ENCODE measurements around the gene IGF1R.

IGF1R gene

GRCh38 chr15:98703126-98703685 lies 54.9 kb downstream of the IGF1R start:
- H3K36me3 ChIP-seq (ENCODE audit: control insufficient read depth in 1 of 2, insufficient read depth in 2 of 2, low read length in 2 of 2) = peaks cover 8 to 9% of the 10 kb centered on the region in 2 donors
- H3K9ac ChIP-seq (ENCODE audit: low read depth in 1 of 2, low read length in 2 of 2) = no peak overlapping the region
- no peaks in the 10 kb centered on the region for H3K9me3 ChIP-seq (ENCODE audit: control insufficient read depth in 1 of 2, low read length in 2 of 2)
- H3K27ac ChIP-seq (ENCODE audit: low read depth, low read length) = no peak overlapping the region
- H3K4me1 ChIP-seq (ENCODE audit: control insufficient read depth in 1 of 2, insufficient read depth in 2 of 2, low read length in 2 of 2) = peaks cover 12 to 24% of the 10 kb centered on the region in 2 donors
- no peak overlapping the region for H3K4me3 ChIP-seq (ENCODE audit: low read depth in 1 of 2, low read length in 2 of 2)
- H3K27me3 ChIP-seq (ENCODE audit: control insufficient read depth in 1 of 2, insufficient read depth in 2 of 2, low read length in 2 of 2) = no peaks in the 10 kb centered on the region

GRCh38 chr15:98705070-98705469 lies 56.7 kb downstream of the IGF1R start:
- Histone ChIP-seq H3K27me3 (ENCODE audit: control insufficient read depth in 1 of 2, insufficient read depth in 2 of 2, low read length in 2 of 2) (no peaks in the 10 kb centered on the region), H3K27ac (ENCODE audit: low read depth, low read length) (no peak overlapping the region), H3K9me3 (ENCODE audit: control insufficient read depth in 1 of 2, low read length in 2 of 2) (no peaks in the 10 kb centered on the region), H3K36me3 (ENCODE audit: control insufficient read depth in 1 of 2, insufficient read depth in 2 of 2, low read length in 2 of 2) (peaks cover 9 to 13% of the 10 kb centered on the region in 2 donors), H3K4me1 (ENCODE audit: control insufficient read depth in 1 of 2, insufficient read depth in 2 of 2, low read length in 2 of 2) (peaks cover 6% of the 10 kb centered on the region in 2 donors), H3K4me3 (ENCODE audit: low read depth in 1 of 2, low read length in 2 of 2) (no peak overlapping the region), H3K9ac (ENCODE audit: low read depth in 1 of 2, low read length in 2 of 2) (no peak overlapping the region)

GRCh38 chr15:98706387-98706786 lies 58.0 kb downstream of the IGF1R start:
- Histone ChIP-seq H3K4me3 (ENCODE audit: low read depth in 1 of 2, low read length in 2 of 2) (no peak overlapping the region), H3K27ac (ENCODE audit: low read depth, low read length) (no peak overlapping the region), H3K4me1 (ENCODE audit: control insufficient read depth in 1 of 2, insufficient read depth in 2 of 2, low read length in 2 of 2) (no peaks in the 10 kb centered on the region), H3K27me3 (ENCODE audit: control insufficient read depth in 1 of 2, insufficient read depth in 2 of 2, low read length in 2 of 2) (no peaks in the 10 kb centered on the region), H3K9me3 (ENCODE audit: control insufficient read depth in 1 of 2, low read length in 2 of 2) (no peaks in the 10 kb centered on the region), H3K9ac (ENCODE audit: low read depth in 1 of 2, low read length in 2 of 2) (no peak overlapping the region), H3K36me3 (ENCODE audit: control insufficient read depth in 1 of 2, insufficient read depth in 2 of 2, low read length in 2 of 2) (peaks cover 14 to 15% of the 10 kb centered on the region in 2 donors)

GRCh38 chr15:98706986-98707385 lies 58.6 kb downstream of the IGF1R start:
- H3K27ac ChIP-seq (ENCODE audit: low read depth, low read length) = no peak overlapping the region
- peaks cover 14 to 15% of the 10 kb centered on the region in 2 donors for H3K36me3 ChIP-seq (ENCODE audit: control insufficient read depth in 1 of 2, insufficient read depth in 2 of 2, low read length in 2 of 2)
- no peak overlapping the region for H3K9ac ChIP-seq (ENCODE audit: low read depth in 1 of 2, low read length in 2 of 2)
- no peak overlapping the region for H3K4me3 ChIP-seq (ENCODE audit: low read depth in 1 of 2, low read length in 2 of 2)
- H3K9me3 ChIP-seq (ENCODE audit: control insufficient read depth in 1 of 2, low read length in 2 of 2) = no peaks in the 10 kb centered on the region
- H3K4me1 ChIP-seq (ENCODE audit: control insufficient read depth in 1 of 2, insufficient read depth in 2 of 2, low read length in 2 of 2) = no peaks in the 10 kb centered on the region
- H3K27me3 ChIP-seq (ENCODE audit: control insufficient read depth in 1 of 2, insufficient read depth in 2 of 2, low read length in 2 of 2) = no peaks in the 10 kb centered on the region

- Histone ChIP-seq H3K9ac (ENCODE audit: low read depth in 1 of 2, low read length in 2 of 2) (no peak overlapping the region), H3K4me1 (ENCODE audit: control insufficient read depth in 1 of 2, insufficient read depth in 2 of 2, low read length in 2 of 2) (no peaks in the 10 kb centered on the region), H3K9me3 (ENCODE audit: control insufficient read depth in 1 of 2, low read length in 2 of 2) (no peaks in the 10 kb centered on the region), H3K36me3 (ENCODE audit: control insufficient read depth in 1 of 2, insufficient read depth in 2 of 2, low read length in 2 of 2) (peaks cover 14 to 15% of the 10 kb centered on the region in 2 donors), H3K27ac (ENCODE audit: low read depth, low read length) (no peak overlapping the region), H3K27me3 (ENCODE audit: control insufficient read depth in 1 of 2, insufficient read depth in 2 of 2, low read length in 2 of 2) (no peaks in the 10 kb centered on the region), H3K4me3 (ENCODE audit: low read depth in 1 of 2, low read length in 2 of 2) (no peak overlapping the region)
These were observed 59.8 kb downstream of the IGF1R start for GRCh38 chr15:98708037-98708590.

GRCh38 chr15:98711810-98712209 lies 63.5 kb downstream of the IGF1R start:
- no peaks in the 10 kb centered on the region for H3K27me3 ChIP-seq (ENCODE audit: control insufficient read depth in 1 of 2, insufficient read depth in 2 of 2, low read length in 2 of 2)
- H3K4me3 ChIP-seq (ENCODE audit: low read depth in 1 of 2, low read length in 2 of 2) = no peak overlapping the region
- peaks cover 5 to 6% of the 10 kb centered on the region in 2 donors for H3K4me1 ChIP-seq (ENCODE audit: control insufficient read depth in 1 of 2, insufficient read depth in 2 of 2, low read length in 2 of 2)
- H3K9me3 ChIP-seq (ENCODE audit: control insufficient read depth in 1 of 2, low read length in 2 of 2) = no peaks in the 10 kb centered on the region
- peaks cover 14 to 15% of the 10 kb centered on the region in 2 donors for H3K36me3 ChIP-seq (ENCODE audit: control insufficient read depth in 1 of 2, insufficient read depth in 2 of 2, low read length in 2 of 2)
- H3K27ac ChIP-seq (ENCODE audit: low read depth, low read length) = no peak overlapping the region
- no peak overlapping the region for H3K9ac ChIP-seq (ENCODE audit: low read depth in 1 of 2, low read length in 2 of 2)

GRCh38 chr15:98712845-98713584 lies 64.7 kb downstream of the IGF1R start:
- Histone ChIP-seq H3K9ac (ENCODE audit: low read depth in 1 of 2, low read length in 2 of 2) (no peak overlapping the region), H3K36me3 (ENCODE audit: control insufficient read depth in 1 of 2, insufficient read depth in 2 of 2, low read length in 2 of 2) (peaks cover 8 to 9% of the 10 kb centered on the region in 2 donors), H3K9me3 (ENCODE audit: control insufficient read depth in 1 of 2, low read length in 2 of 2) (no peaks in the 10 kb centered on the region), H3K27ac (ENCODE audit: low read depth, low read length) (no peak overlapping the region), H3K4me3 (ENCODE audit: low read depth in 1 of 2, low read length in 2 of 2) (no peak overlapping the region), H3K4me1 (ENCODE audit: control insufficient read depth in 1 of 2, insufficient read depth in 2 of 2, low read length in 2 of 2) (peaks cover 5 to 6% of the 10 kb centered on the region in 2 donors), H3K27me3 (ENCODE audit: control insufficient read depth in 1 of 2, insufficient read depth in 2 of 2, low read length in 2 of 2) (no peaks in the 10 kb centered on the region)

- H3K27ac ChIP-seq (ENCODE audit: low read depth, low read length) = no peak overlapping the region
- peaks cover 5 to 6% of the 10 kb centered on the region in 2 donors for H3K4me1 ChIP-seq (ENCODE audit: control insufficient read depth in 1 of 2, insufficient read depth in 2 of 2, low read length in 2 of 2)
These were observed 65.3 kb downstream of the IGF1R start for GRCh38 chr15:98713585-98714001.

GRCh38 chr15:98714922-98715321 lies 66.6 kb downstream of the IGF1R start:
- H3K27me3 ChIP-seq (ENCODE audit: control insufficient read depth in 1 of 2, insufficient read depth in 2 of 2, low read length in 2 of 2) = no peaks in the 10 kb centered on the region
- no peak overlapping the region for H3K4me3 ChIP-seq (ENCODE audit: low read depth in 1 of 2, low read length in 2 of 2)
- H3K36me3 ChIP-seq (ENCODE audit: control insufficient read depth in 1 of 2, insufficient read depth in 2 of 2, low read length in 2 of 2) = peaks cover 3 to 6% of the 10 kb centered on the region in 2 donors
- H3K4me1 ChIP-seq (ENCODE audit: control insufficient read depth in 1 of 2, insufficient read depth in 2 of 2, low read length in 2 of 2) = peaks cover 5 to 6% of the 10 kb centered on the region in 2 donors
- no peak overlapping the region for H3K9ac ChIP-seq (ENCODE audit: low read depth in 1 of 2, low read length in 2 of 2)
- H3K9me3 ChIP-seq (ENCODE audit: control insufficient read depth in 1 of 2, low read length in 2 of 2) = no peaks in the 10 kb centered on the region
- no peak overlapping the region for H3K27ac ChIP-seq (ENCODE audit: low read depth, low read length)

More at GRCh38 chr15:98713585-98714001, 65.3 kb downstream of the IGF1R start:
- Histone ChIP-seq H3K9me3 (ENCODE audit: control insufficient read depth in 1 of 2, low read length in 2 of 2) (no peaks in the 10 kb centered on the region), H3K36me3 (ENCODE audit: control insufficient read depth in 1 of 2, insufficient read depth in 2 of 2, low read length in 2 of 2) (peaks cover 4 to 6% of the 10 kb centered on the region in 2 donors), H3K27me3 (ENCODE audit: control insufficient read depth in 1 of 2, insufficient read depth in 2 of 2, low read length in 2 of 2) (no peaks in the 10 kb centered on the region), H3K4me3 (ENCODE audit: low read depth in 1 of 2, low read length in 2 of 2) (no peak overlapping the region), H3K9ac (ENCODE audit: low read depth in 1 of 2, low read length in 2 of 2) (no peak overlapping the region)

- peaks cover 5 to 6% of the 10 kb centered on the region in 2 donors for H3K4me1 ChIP-seq (ENCODE audit: control insufficient read depth in 1 of 2, insufficient read depth in 2 of 2, low read length in 2 of 2)
- H3K9ac ChIP-seq (ENCODE audit: low read depth in 1 of 2, low read length in 2 of 2) = no peak overlapping the region
These were observed 67.1 kb downstream of the IGF1R start for GRCh38 chr15:98715401-98715800.

More at GRCh38 chr15:98715401-98715800, 67.1 kb downstream of the IGF1R start:
- no peaks in the 10 kb centered on the region for H3K27me3 ChIP-seq (ENCODE audit: control insufficient read depth in 1 of 2, insufficient read depth in 2 of 2, low read length in 2 of 2)
- H3K9me3 ChIP-seq (ENCODE audit: control insufficient read depth in 1 of 2, low read length in 2 of 2) = no peaks in the 10 kb centered on the region
- no peak overlapping the region for H3K4me3 ChIP-seq (ENCODE audit: low read depth in 1 of 2, low read length in 2 of 2)
- H3K36me3 ChIP-seq (ENCODE audit: control insufficient read depth in 1 of 2, insufficient read depth in 2 of 2, low read length in 2 of 2) = peaks cover 0 to 6% of the 10 kb centered on the region in 2 donors
- H3K27ac ChIP-seq (ENCODE audit: low read depth, low read length) = no peak overlapping the region
